ENCODE measurements around the gene NRG2. TPM values are rescaled to one million over a fixed set of nuclear protein-coding genes. Genes with fewer than 3 reads are reported as not detected.

NRG2 gene
- total and polyA plus RNA-seq, 2 experiments from 2014 or later, result 0.37 to 1.3 TPM

DNA sequence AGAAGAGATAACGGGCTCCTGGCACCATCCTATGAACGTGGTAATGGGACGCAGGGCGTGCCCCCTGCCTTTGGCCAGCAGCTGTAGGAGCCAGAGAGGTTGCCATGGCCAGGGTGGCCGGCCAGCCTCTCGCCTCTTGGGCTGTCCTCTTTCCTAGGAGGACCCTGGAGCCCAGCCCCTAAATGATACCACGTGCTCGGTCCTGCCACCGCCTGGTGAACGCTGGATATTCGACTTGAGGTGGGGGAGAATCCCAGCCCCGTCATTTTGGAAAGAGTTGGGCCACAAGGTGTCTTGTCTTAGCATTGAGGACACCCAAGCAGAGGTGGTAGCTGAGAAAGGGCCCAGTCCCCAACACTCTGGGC is 391 bp upstream of the NRG2 start:
- Histone ChIP-seq H3K4me3 (peak overlapping the region; percentile 71), H3K36me3 (ENCODE audit: insufficient read depth) (no peaks in the 10 kb centered on the region), H3K9me2 (ENCODE audit: insufficient read depth) (no peaks in the 10 kb centered on the region), H3K79me2 (replicated peaks; ENCODE audit: insufficient read depth) (no peaks in the 10 kb centered on the region), H4K20me1 (replicated peaks; ENCODE audit: insufficient read depth) (peaks cover 4% of the 10 kb centered on the region; the same call in 1 of the 2 replicates), H3K4me1 (ENCODE audit: insufficient read depth) (peaks cover 12% of the 10 kb centered on the region), H2AFZ (peak overlapping the region; percentile 95), H3F3A (replicated peaks; ENCODE audit: low read depth) (peaks cover 3% of the 10 kb centered on the region; the same call in 1 of the 2 replicates), H3K4me2 (peak overlapping the region; percentile 89), H3K27ac (ENCODE audit: low read depth) (no peak overlapping the region), H3K27me3 (ENCODE audit: insufficient read depth) (peaks cover 77% of the 10 kb centered on the region)
- DNase-seq (ENCODE audit: low spot score) (peak; percentile 81), ATAC-seq (peak; percentile 64)
- Mint-ChIP-seq H3K27ac (no peak overlapping the region), H3K27me3 (ENCODE audit: insufficient read depth, low read depth, poor library complexity) (peaks cover 56% of the 10 kb centered on the region), H3K36me3 (ENCODE audit: low read depth) (no peaks in the 10 kb centered on the region; the same call in 2 of the 3 replicates), H3K9me3 (no peaks in the 10 kb centered on the region; the same call in 2 of the 3 replicates), H3K4me3 (peak overlapping the region; percentile 66), H3K4me1 (peaks cover 20% of the 10 kb centered on the region)
- TF ChIP-seq, protein P1, sequence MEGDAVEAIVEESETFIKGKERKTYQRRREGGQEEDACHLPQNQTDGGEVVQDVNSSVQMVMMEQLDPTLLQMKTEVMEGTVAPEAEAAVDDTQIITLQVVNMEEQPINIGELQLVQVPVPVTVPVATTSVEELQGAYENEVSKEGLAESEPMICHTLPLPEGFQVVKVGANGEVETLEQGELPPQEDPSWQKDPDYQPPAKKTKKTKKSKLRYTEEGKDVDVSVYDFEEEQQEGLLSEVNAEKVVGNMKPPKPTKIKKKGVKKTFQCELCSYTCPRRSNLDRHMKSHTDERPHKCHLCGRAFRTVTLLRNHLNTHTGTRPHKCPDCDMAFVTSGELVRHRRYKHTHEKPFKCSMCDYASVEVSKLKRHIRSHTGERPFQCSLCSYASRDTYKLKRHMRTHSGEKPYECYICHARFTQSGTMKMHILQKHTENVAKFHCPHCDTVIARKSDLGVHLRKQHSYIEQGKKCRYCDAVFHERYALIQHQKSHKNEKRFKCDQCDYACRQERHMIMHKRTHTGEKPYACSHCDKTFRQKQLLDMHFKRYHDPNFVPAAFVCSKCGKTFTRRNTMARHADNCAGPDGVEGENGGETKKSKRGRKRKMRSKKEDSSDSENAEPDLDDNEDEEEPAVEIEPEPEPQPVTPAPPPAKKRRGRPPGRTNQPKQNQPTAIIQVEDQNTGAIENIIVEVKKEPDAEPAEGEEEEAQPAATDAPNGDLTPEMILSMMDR (conservative IDR thresholded peaks at IDR 0.05; ENCODE audit: low read depth in 2 of 2), result peak in 1 of 2 experiments; percentile 47; a peak in 2 of 4 replicates
- TF ChIP-seq EZH2phosphoT487 (IDR thresholded peaks at IDR 0.05; ENCODE audit: unreplicated experiment), result no peak
- peak; percentile 19 for TF ChIP-seq EZH2 (IDR thresholded peaks at IDR 0.05; ENCODE audit: low read depth, unreplicated experiment)

DNA sequence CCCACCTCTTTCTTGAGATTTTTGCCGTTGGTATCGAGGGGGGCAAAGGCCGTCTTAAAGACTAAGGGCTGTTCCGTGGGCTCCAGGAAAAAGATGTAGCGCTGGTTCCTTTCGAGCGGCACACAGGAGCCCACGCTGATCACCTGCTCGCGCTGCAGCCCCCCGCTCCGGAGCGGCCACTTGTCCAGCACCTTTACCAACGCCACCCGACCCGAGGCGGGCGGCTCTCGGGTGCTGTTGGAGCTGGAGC is 781 bp downstream of the NRG2 start:
- peak overlapping the region; percentile 95 for H2AFZ ChIP-seq
- peaks cover 89% of the 10 kb centered on the region for H3K27me3 ChIP-seq (ENCODE audit: insufficient read depth)
- H3K4me3 ChIP-seq, result peak overlapping the region; percentile 71
- Mint-ChIP-seq H3K27ac (no peak overlapping the region), H3K27me3 (ENCODE audit: insufficient read depth, low read depth, poor library complexity) (peaks cover 60% of the 10 kb centered on the region), H3K4me3 (peak overlapping the region; percentile 66; the same call in 2 of the 3 replicates), H3K4me1 (peaks cover 22% of the 10 kb centered on the region), H3K9me3 (no peaks in the 10 kb centered on the region; the same call in 2 of the 3 replicates), H3K36me3 (ENCODE audit: low read depth) (no peaks in the 10 kb centered on the region; the same call in 2 of the 3 replicates)
- no peaks in the 10 kb centered on the region for H3K9me2 ChIP-seq (ENCODE audit: insufficient read depth)
- H3K4me2 ChIP-seq, result peak overlapping the region; percentile 89
- peaks cover 4% of the 10 kb centered on the region; the same call in 1 of the 2 replicates for H4K20me1 ChIP-seq (replicated peaks; ENCODE audit: insufficient read depth)
- H3K36me3 ChIP-seq (ENCODE audit: insufficient read depth), result no peaks in the 10 kb centered on the region
- no peak for DNase-seq (ENCODE audit: low spot score)
- H3F3A ChIP-seq (replicated peaks; ENCODE audit: low read depth), result peaks cover 3% of the 10 kb centered on the region; the same call in 1 of the 2 replicates
- no peaks in the 10 kb centered on the region for H3K79me2 ChIP-seq (replicated peaks; ENCODE audit: insufficient read depth)
- H3K4me1 ChIP-seq (ENCODE audit: insufficient read depth), result peaks cover 17% of the 10 kb centered on the region
- H3K27ac ChIP-seq (ENCODE audit: low read depth), result no peak overlapping the region
- TF ChIP-seq EZH2phosphoT487 (IDR thresholded peaks at IDR 0.05; ENCODE audit: unreplicated experiment) (peak; percentile 84), ZNF331 (CRISPR knock-in tag; IDR thresholded peaks at IDR 0.05; ENCODE audit: low read depth) (no peak), STAT1 (IDR thresholded peaks at IDR 0.05; ENCODE audit: unreplicated experiment) (no peak), EZH2 (IDR thresholded peaks at IDR 0.05; ENCODE audit: low read depth, unreplicated experiment) (peak; percentile 82), POLR2AphosphoS5 (IDR thresholded peaks at IDR 0.05; ENCODE audit: low read depth) (no peak), NANOG (IDR thresholded peaks at IDR 0.05; ENCODE audit: borderline replicate concordance) (no peak)
- TF ChIP-seq, protein P2, sequence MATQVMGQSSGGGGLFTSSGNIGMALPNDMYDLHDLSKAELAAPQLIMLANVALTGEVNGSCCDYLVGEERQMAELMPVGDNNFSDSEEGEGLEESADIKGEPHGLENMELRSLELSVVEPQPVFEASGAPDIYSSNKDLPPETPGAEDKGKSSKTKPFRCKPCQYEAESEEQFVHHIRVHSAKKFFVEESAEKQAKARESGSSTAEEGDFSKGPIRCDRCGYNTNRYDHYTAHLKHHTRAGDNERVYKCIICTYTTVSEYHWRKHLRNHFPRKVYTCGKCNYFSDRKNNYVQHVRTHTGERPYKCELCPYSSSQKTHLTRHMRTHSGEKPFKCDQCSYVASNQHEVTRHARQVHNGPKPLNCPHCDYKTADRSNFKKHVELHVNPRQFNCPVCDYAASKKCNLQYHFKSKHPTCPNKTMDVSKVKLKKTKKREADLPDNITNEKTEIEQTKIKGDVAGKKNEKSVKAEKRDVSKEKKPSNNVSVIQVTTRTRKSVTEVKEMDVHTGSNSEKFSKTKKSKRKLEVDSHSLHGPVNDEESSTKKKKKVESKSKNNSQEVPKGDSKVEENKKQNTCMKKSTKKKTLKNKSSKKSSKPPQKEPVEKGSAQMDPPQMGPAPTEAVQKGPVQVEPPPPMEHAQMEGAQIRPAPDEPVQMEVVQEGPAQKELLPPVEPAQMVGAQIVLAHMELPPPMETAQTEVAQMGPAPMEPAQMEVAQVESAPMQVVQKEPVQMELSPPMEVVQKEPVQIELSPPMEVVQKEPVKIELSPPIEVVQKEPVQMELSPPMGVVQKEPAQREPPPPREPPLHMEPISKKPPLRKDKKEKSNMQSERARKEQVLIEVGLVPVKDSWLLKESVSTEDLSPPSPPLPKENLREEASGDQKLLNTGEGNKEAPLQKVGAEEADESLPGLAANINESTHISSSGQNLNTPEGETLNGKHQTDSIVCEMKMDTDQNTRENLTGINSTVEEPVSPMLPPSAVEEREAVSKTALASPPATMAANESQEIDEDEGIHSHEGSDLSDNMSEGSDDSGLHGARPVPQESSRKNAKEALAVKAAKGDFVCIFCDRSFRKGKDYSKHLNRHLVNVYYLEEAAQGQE (IDR thresholded peaks at IDR 0.05; ENCODE audit: unreplicated experiment), result no peak
- no peak for ATAC-seq

Measured in GM23338 (cell line).